GM19043 (cell line): Measurements from ENCODE around the gene SEMA6D.

Experiments used
- ATAC-seq: cut with Tn5 transposase; IDR thresholded peaks from one replicate; pipeline ENCODE4 v1.9.1; 2021; ENCODE audit warnings: low read depth; ENCODE audit not compliant: unreplicated experiment

The SEMA6D gene

DNA sequence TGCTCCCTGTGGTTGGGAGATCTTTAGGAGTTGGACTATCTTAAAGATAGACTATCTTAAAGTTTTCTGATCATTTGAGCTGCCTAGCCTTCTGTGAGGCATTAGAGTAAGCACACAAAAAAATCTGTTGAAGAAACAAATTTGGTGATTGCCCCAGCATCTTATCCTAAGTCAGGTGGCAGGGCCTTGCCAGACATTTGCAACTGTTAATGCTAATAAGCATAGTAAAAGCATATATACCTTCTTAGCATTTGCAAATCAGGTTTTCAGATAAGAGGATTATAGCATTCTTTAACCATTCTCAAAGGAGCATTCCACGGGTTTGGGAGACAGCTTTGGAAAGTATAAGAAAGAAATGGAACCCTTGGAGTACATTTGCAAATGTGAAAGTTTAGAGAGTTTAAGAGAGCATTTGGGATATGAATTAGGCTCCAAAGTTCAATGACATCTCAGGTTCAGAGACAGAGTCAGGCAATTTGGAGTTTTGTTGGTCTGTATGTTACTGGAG lies 61.0 kb downstream of the SEMA6D start:
- ATAC-seq = no peak

DNA sequence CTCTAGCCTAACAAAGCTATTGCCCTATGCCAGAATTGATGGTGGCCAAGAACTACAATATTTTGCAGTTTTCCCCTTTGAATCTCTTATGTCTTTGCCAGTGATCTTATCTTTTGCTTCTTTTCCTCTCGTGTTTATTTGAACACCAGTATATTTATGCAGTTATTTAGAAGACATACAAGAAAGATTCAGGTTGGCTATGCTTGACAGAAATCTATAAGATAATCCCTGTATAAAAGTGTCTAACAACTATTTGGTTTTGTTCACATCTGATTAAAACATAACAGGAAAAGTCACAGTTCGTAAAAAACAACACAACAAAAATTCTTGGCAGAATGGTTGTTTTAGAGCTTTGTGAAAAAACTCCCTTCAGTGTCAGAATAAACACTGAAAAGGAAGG lies 63.7 kb downstream of the SEMA6D start:
- ATAC-seq = no peak

DNA sequence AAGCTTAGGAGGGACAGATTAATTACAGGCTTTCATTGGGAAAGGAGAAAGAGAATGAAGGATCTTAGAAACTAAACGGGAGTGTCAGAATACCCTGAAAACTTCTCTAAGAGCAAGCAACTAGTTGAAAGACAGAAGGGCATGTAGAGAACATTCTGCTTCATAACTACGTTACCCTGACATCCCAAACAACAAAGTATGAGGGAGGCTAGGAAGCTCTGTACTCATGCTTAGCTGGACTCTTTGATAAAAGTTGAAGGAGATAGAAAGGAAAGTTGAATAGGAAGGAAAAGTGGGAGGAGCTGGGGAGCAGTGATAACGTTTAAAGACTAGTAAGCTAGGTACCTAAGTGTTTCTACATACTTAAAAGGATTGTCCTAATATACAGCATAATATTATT lies 64.2 kb downstream of the SEMA6D start:
- no peak for ATAC-seq

DNA sequence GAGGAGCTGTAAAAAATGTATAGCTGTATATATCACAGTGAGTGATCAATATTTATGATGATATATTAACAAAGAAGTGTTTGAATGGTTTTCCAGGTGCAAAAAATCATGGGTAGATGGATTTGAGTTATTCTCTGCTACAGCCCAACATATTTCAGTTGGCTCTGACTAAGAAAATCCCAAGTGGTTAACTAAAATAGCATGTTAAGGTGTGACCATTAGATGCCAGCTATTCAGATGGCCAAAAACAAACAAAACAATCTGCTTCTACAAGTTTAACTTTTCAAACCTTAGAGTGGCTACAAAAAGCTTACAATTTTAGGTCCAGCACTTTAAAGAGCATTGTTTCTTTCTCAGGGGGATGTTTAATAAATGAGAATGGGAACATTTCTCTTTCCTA lies 67.5 kb downstream of the SEMA6D start:
- ATAC-seq = no peak

DNA sequence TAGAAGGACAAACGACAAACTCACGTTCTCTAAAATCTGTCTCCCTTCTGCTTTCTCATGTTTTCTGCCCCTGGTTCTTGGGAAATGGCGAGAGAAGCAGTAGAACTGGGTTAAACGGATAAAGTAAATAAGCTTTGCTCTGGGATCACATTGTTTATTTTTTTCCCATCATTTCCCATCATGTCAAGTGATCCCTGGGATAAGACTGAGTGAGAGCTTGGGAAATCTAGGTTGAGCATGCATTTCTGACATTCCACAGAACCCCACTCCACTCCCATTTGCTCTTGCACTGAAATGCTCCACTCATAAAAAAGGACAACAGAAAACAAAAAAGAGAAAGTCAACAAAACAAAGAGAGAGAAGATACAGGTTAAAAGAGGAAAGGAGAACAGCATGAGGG lies 69.1 kb downstream of the SEMA6D start:
- ATAC-seq = no peak

DNA sequence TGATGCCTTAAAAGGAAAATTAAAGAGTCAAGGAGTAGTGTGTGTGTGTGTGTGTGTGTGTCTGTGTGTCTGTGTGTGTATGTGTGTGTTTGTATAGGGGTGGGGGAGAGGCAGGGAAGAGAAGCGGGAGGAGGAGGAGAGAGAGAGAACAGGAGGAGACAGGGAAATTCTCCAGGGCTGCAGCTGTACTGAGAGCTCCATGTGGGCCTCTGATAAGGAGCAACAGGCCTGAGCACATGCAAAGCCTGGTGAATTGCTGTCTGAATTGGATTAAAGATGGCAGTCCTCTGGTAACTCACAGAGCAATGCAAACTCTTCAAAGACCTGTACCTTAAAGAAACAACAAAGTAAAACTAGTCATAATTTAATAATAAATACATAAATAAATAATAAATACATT lies 70.6 kb downstream of the SEMA6D start:
- no peak for ATAC-seq

DNA sequence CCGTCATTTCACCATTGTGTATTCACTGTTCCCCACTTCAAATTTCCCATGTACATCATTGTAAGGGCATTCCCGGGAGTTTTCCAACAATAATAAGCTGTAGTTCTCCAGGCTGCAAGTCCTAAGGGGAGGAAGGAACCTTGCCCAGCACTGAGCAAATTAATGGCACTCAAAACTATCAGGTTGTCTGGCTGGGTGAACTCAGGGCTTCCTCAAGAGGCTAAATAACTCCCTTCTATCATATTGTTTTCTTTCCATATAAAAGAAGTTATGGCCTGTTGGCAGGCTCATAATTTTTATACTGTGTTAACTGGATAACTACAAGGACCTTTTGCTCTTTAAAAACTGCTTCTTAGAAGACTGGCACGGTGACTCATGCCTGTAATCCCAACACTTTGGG lies 71.4 kb downstream of the SEMA6D start:
- no peak for ATAC-seq

DNA sequence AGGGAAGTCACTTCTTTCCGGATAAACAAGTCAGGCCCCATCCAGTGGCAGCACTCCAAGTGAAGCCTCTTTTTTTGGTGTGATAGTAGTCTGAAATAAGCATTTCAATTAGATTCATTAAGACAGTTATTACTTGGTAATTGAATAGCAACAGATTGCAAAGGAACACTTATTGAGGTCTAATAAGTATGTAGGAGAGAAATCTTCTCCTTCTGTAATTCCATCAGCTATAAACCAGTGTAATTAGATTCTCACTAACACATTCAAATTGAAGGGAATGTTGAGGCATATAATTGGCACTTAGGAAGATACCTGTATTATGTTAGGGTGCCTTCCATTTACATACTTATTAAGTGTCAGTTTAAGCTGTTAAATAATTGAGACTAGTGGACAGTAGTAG lies 73.9 kb downstream of the SEMA6D start:
- no peak for ATAC-seq

DNA sequence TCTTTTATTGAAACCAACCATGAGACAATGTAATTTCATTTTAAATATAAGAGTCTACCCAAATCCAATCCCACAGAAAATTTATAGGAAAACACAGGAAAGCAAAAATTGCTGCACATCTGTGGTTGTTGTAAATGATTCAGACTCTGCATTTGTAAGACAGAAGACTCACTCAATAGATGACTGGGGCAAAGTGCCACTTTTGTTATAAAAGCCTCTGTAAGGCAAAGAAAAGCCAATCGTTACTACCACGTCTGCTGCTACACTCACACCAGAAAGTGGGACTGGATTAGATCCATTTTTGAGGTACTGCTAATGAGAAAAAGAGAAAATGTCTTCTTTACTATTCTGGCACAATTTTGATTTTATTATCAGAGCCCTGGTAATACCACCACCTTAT lies 74.9 kb downstream of the SEMA6D start:
- ATAC-seq = no peak

DNA sequence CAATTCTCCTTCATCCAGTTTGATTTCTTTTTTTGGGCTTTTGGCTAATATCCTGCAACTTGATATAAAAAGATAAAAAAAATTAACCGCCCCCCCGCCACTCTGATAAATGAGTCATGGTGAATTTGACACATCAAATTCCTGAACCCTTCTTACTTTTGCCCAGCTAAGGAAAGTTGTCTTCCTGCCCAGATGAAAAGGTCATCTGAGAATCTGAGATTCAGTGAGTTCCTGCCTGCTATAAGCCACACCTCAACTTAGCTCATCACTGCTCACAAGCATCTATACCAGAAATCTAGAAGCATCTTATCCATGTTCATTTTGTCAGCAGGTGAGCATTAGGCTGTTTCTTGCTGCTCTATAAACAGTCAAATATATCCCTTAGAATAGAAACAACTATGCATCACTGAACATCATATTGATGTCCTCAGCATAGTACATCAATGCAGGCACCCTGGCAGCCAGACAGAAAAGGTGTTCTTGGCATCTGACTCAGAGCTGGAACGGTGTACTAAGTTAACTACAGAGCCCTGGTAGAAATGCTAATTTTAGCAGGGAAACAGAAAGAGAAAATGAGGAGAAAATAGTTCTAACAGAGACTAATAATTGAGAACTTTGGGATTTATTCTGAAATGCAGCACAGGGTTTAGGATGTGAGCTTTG lies 77.1 kb downstream of the SEMA6D start:
- ATAC-seq = no peak

DNA sequence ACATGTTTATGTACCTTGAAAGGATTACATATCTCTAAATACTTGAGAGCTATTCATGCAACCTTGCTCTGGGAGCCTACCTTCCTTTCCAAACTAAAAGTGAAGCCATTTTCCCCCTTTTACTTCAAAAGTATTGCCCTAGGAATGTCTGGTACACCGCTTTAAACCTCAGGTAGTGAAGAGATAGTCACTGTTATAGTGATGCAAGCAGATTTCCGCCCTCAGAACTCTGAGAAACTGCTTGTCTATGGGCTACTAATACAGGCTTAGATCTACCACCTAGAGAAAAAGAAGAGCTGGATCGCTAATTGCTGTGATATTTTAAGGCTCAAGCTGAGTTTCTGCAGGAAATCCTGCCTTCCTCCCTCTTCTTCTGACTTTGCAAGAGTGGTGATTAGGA lies 78.6 kb downstream of the SEMA6D start:
- ATAC-seq = no peak

DNA sequence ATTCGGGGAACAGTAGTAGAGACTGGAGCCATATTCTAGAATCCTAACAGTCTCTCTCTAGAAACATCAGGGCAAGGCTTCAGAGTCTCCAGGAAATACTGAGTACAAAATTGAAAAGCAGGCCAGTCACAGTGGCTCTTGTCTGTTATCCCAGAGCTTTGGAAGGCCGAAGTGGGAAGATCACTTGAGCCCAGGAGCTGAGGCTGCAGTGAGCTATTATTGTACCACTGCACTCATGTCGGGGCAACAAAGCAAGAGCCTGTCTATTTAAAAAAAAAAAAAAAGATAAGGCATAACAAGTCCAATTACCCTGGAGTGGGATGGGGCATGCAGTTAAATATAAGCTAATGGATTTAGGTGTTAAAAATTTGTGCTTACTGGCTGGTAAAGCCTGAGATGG lies 79.0 kb downstream of the SEMA6D start:
- ATAC-seq = no peak

DNA sequence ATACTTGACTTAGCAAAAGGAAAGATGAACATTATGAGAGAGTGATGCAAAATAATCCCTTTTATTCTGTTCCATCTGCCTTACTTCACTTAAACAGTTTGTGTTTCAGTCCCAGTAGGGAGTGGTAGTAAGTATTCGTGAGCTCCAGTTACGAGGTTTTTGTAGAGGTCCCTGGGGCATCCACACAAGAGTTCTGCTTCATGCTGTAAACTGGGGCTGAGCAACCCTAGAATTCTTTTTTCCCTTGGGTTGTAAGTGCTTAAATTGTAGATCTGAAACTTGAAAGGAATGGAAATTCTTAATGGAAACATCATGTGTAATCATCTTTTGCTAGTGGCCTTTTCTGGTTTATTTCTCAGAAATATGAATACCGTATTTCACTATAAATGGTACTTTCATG lies 79.5 kb downstream of the SEMA6D start:
- no peak for ATAC-seq

DNA sequence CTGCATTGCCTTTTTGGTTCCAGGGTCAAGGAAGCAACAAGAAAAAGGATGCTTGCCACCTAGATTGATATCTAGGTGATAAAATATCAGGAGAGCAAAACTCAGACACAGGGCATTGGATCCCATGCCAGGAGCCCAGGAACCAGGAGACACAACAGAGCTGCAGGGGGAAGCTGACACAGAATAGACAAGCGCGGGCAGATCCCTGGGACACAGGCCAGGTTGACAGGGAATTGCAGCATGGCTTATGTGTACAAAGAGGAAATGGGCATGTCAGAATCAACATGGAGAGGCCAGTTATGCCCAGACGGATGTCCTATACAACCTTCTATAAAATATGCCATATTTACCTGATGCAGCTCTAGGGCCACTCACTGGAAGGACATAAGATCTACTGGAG lies 84.2 kb downstream of the SEMA6D start:
- no peak for ATAC-seq

DNA sequence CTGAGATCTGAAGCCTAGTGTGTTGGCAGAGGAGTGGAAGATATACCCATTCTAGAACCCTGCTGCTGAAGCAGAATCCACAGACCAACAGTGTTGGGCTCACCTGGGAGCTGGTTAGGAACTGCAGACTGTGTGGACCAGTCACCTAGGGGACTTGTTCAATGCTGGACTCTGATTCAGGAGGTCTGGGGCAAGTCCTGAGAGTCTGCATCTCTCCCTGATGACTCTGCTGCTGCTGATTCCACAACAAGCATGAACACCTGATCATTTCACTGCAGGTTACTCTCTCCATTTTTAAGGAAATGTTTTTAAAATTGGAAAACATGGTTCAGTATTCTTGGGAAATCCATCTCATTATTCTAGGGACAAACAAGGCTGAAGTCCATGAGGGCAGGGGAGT lies 84.9 kb downstream of the SEMA6D start:
- ATAC-seq = no peak

DNA sequence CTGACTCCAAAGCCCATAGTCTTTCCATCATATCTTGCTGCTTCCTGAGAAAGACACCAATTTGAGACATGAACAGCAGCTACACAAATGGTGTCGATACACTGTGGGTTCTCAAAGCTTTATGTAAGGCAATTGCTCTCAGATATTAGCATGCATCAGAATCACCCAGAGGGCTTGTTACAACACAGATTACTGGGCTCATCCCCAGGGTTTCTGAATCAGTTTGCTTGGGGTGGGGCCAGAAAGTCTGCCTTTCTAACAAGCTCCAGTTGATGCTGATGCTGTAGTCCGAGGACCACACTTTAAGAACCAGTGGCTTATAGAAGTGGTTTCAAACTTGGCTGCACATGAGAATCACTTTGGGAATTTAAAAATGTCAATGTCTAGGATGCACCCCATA lies 86.5 kb downstream of the SEMA6D start:
- ATAC-seq = no peak

DNA sequence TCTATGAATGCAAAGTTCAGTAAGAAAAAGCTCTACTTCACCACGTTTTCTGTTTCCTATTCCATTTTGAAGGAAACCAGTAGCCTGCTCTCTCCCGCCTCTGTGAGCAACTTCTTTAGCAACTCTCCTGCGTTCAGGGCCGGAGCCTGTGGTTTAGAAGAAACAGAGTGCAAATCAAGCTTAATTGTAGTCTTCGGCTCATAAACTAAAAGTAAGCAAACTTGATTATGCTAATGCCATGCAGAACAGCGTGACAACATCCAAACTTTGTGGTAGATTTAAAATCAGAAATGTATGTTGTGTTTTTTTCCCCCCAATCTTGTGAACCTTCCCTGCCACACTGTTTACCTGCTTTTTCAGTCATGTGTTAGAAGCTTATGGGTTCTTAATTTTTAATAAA lies 87.4 kb downstream of the SEMA6D start:
- no peak for ATAC-seq

DNA sequence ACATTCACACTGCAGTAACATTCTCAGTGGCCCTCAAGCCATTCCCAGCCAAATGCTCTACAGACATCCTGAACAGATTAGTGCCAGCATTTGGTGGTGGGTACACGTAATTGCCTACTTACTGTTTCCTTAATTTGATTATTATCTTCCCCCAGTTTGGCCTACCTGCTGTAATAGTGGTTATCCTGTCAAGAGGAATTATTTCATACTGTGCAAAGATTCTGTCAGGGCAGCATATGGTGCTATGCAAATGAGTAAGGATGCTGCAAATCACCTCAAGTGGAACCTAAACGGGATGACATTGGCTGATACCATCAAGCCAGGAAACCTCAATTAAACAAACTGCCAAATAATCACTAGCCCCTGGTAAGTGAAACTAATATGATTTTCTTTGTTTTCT lies 88.7 kb downstream of the SEMA6D start:
- no peak for ATAC-seq

DNA sequence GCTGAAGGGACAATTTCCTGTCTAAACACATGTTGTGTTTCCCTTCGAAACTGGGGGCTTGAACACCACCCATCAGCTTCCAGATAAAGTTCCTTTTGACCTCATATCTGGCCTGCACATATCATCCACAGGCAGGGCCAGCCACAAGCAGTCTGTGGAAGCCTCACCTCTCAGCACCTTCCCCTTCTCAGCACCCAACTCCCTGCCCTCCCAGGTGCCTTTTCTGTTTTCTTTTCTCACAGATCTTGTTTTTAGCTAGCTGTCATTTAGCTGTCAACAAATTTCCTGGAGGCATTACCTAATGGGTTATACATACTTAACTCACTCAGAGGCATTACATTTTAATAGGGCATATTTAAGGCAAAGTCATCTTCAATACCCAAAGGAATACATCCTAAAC lies 93.9 kb downstream of the SEMA6D start:
- no peak for ATAC-seq

DNA sequence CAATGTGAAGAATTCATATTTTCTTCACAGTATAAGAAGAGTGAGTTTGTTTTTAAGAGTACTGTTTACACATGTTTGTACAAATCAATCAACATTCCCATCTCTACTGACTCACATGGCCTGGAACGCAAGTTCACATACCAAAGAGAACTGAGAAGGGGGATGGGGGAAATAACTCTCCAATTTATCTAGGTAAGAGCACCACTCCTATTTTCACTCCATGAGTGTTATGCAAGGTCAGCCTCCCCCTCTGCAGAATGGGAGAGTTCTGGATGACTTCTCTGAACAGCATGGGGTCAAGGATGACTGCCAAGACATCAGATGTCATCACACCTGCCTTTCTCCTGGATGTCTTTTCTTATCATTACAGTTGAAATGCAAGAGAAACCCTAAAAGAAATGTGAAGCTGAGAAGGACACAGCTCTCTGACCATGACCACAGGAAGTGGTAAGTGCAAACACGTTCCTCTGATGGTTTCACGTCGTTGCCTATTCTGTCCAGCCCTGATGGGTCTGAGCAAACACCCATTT lies 95.2 kb downstream of the SEMA6D start:
- peak; percentile 58 for ATAC-seq

DNA sequence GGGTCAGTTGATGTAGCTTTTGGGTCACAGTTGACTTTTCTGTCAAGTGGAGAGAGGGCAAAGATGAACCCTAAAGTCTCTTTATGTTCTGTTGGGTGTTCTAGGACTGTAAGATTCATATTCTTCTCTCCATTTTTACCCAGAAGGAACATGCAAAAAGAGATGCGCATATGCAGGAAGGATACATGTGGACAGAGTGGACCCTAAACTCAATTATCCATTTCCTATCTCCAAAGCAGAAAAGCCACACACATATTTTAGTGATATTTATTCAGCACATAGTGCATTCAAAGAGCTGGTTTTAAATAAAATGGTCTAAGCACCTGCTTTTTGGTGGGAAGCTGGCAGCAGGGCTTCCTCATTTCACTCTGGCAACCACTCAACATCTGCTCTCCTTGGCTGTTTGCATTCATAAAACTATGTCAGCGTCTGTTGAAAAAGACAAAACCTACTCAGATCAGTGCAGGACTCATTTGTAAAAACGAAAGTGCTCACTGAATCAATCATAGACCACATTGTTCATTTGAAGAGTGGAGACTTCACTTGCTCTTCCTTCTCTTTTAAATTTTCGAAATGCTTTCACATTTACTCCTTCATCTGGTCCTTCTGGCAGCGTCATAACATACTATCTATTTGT lies 96.6 kb downstream of the SEMA6D start:
- ATAC-seq = peak; percentile 80

DNA sequence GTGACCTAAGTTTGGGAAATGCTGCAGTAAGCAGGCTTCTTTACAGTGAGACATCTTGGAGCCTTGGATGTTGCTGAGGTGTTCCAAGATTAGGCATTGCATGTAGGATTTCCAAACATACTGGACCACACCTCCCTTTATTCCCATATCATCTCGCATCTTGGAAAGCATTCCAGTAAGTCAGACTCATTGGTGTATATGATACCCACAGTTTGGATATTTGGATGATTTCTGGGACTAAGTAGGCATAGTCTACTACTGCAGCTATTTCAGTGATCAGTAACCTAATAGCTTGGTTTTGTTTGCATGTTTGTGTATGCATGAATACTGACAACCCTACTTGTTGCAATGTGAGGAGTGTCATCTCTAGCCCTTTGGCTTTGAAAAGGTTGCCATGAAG lies 97.3 kb downstream of the SEMA6D start:
- ATAC-seq = no peak
